Neuron (in vitro differentiated cells): Measurements from ENCODE around the gene ARMC3.

Experiments used
- H2AFZ ChIP-seq: one replicate; pipeline ENCODE4 v1.6.1; 2013; ENCODE audit warnings: low read depth, mild to moderate bottlenecking, inconsistent platforms, low read length, moderate library complexity
- H3K27me3 ChIP-seq: one replicate; pipeline ENCODE4 v1.6.1; 2013; ENCODE audit warnings: low read length; ENCODE audit not compliant: insufficient read depth
- H3K36me3 ChIP-seq: one replicate; pipeline ENCODE4 v1.6.1; 2013; ENCODE audit warnings: low read length; ENCODE audit not compliant: insufficient read depth
- H3K4me1 ChIP-seq: one replicate; pipeline ENCODE4 v1.6.1; 2013; ENCODE audit warnings: low read length; ENCODE audit not compliant: insufficient read depth
- H3K4me3 ChIP-seq: 2 replicates; pipeline ENCODE4 v1.5.1; 2013; ENCODE audit warnings: mild to moderate bottlenecking, low read length, moderate library complexity
- H3K9me3 ChIP-seq: one replicate; pipeline ENCODE4 v1.6.1; 2013; ENCODE audit warnings: low read length

Gene ARMC3

DNA sequence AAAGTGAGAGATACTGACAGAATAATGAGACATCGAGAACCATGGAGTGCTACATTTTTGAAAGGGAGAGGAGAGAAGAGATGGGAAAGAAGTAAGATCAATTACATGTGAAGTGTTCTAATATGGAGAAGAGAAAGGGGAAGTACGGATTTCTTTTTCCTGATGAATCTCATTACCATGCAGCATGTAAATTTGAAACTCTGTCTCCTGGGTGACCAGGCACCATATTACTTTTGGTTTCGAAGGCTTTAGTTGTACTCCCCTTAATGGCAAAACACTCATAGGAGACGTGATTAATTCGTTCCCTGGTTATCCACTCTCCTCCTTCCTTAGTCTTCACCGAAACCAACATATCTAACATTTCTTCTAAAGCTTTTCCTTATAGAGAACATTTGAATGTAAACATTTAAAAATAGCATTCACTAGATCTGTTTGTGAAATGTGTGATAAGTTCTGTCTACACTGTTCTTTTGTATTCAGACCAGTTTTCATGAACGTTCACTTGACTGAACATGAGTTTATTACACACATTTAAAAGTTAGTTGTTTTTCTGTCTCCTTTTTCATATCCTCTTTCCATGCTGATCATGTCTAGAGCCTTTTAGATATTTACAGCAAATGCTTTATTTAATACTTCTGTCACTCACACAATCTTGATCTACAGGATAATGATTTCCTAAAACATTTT lies 87.3 kb downstream of the ARMC3 start:
- H3K27me3 ChIP-seq: no peaks in the 10 kb centered on the region

DNA sequence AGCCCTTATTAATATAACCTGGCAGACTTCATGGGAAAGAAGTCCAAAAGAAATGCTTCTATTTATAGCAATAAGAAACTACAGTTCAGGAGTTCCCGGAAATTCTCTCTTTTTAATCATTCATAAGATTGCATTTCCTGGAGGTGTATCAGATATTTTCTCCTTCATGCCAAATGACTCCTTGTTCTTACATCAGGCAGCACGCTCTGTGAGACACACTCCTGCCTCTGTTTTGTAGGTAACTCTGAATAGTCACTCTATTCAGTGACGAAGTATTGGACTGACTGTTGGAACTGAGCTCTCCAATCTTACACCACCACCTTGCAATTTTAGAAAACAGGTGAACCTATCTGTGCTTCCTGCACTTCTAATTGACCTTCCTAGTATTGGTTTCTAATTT lies 88.8 kb downstream of the ARMC3 start:
- Histone ChIP-seq H3K36me3 (no peaks in the 10 kb centered on the region), H2AFZ (no peak overlapping the region), H3K4me1 (no peaks in the 10 kb centered on the region), H3K27me3 (no peaks in the 10 kb centered on the region), H3K4me3 (no peak overlapping the region), H3K9me3 (no peaks in the 10 kb centered on the region)

More for the DNA sequence above, 87.3 kb downstream of the ARMC3 start:
- Histone ChIP-seq H3K36me3 (no peaks in the 10 kb centered on the region), H3K4me3 (no peak overlapping the region), H2AFZ (no peak overlapping the region), H3K9me3 (no peaks in the 10 kb centered on the region), H3K4me1 (no peaks in the 10 kb centered on the region)

DNA sequence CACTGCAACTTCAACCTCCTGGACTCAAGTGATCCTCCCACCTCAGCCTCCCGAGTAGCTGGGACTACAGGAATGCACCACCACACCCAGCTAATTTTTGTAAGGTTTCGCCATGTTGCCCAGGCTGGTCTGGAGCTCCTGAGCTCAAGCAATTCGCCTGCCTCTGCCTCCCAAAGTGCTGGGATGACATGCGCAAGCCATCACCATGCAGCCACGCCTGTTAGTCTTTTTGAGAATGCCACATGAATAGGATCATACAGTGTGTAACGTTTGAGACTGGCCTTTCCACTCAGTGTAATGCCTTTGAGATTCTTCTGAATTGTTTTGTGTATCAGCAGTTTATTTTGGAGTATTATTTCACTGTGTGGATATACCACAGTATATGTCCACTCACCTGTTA lies 91.8 kb downstream of the ARMC3 start:
- Histone ChIP-seq H3K4me1 (no peaks in the 10 kb centered on the region), H3K9me3 (no peaks in the 10 kb centered on the region), H3K36me3 (no peaks in the 10 kb centered on the region), H2AFZ (no peak overlapping the region), H3K27me3 (no peaks in the 10 kb centered on the region), H3K4me3 (no peak overlapping the region)

DNA sequence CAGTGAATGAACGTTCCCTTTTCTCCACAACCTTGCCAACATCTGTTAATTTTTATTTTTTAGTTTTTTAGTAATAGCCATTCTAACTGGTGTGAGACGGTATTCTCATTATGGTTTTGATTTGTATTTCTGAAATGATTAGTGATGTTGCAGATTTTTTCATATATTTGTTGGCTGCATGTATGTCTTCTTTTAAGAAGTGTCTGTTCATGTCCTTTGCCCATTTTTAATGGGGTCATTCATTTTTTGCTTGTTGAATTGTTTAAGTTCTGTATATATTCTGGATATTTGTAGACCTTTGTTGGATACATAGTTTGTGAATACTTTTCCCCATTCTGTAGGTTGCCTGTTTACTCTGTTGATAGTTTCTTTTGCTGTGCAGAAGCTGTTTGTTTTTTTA lies 93.6 kb downstream of the ARMC3 start:
- no peak overlapping the region for H2AFZ ChIP-seq
- H3K36me3 ChIP-seq: no peaks in the 10 kb centered on the region
- no peak overlapping the region for H3K4me3 ChIP-seq
- no peaks in the 10 kb centered on the region for H3K27me3 ChIP-seq
- H3K9me3 ChIP-seq: no peaks in the 10 kb centered on the region
- H3K4me1 ChIP-seq: no peaks in the 10 kb centered on the region

DNA sequence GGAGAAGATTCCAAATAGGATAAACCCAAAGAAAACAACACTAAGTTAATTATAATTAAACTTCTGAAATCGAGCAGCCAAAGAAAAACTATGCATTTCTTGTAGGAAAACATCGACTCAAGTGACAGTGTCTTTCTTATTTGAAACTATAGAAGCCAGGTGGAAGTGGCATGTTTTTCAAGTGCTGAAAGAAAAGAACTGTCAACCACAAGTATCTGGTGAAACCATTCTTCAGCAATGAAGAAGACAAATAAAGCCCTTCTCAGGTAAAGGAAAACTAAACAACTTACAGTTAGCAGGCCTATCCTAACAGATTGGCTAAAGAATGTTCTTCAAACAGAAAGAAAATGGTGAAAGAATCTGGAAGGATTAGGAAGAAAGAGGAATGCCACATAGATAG lies 96.1 kb downstream of the ARMC3 start:
- Histone ChIP-seq H3K27me3 (no peaks in the 10 kb centered on the region), H3K36me3 (no peaks in the 10 kb centered on the region), H3K4me1 (no peaks in the 10 kb centered on the region), H3K4me3 (no peak overlapping the region), H2AFZ (no peak overlapping the region), H3K9me3 (no peaks in the 10 kb centered on the region)

DNA sequence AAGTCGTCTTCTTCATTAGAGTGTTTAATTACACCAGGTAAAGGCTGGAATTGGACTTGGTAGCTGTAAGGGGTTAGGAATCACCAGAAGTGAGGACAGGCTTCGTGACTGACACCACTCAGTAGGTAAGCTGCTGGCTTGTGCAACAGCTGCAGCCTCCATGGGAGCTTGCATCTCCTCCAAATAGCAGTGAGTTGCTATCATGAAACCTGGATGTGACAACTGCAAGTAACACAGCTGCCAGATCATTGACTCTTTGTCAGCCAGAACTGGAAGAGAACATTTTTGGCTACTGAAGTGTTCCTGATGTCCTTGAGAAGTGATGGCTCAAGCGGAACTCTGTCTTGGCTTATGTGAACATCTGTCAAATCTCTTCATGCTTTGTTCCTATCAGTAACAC lies 103.5 kb downstream of the ARMC3 start:
- Histone ChIP-seq H3K36me3 (no peaks in the 10 kb centered on the region), H3K4me3 (no peak overlapping the region), H3K27me3 (no peaks in the 10 kb centered on the region), H3K9me3 (no peaks in the 10 kb centered on the region), H3K4me1 (peaks cover 3% of the 10 kb centered on the region), H2AFZ (no peak overlapping the region)

DNA sequence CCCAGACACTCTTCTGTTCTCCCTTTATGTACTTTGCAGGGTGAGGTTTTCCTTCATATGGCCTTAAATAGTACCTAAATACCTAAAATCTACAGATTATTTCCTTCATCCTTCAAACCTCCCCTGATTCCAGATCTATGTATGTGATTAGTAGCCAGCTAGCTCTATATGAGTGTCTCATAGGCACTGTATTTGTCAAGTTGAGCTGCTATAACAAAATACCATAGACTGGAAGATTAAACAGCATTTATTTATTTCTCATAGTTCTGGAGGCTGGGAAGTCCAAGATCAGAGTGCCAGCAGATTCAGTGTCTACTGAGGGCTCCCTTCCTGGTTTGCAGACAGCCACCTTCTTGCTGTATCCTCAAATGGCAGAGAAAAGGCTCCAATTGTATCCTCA lies 106.9 kb downstream of the ARMC3 start:
- H2AFZ ChIP-seq: no peak overlapping the region
- no peaks in the 10 kb centered on the region for H3K27me3 ChIP-seq
- no peak overlapping the region for H3K4me3 ChIP-seq
- H3K36me3 ChIP-seq: no peaks in the 10 kb centered on the region
- peaks cover 9% of the 10 kb centered on the region for H3K4me1 ChIP-seq
- H3K9me3 ChIP-seq: no peaks in the 10 kb centered on the region

DNA sequence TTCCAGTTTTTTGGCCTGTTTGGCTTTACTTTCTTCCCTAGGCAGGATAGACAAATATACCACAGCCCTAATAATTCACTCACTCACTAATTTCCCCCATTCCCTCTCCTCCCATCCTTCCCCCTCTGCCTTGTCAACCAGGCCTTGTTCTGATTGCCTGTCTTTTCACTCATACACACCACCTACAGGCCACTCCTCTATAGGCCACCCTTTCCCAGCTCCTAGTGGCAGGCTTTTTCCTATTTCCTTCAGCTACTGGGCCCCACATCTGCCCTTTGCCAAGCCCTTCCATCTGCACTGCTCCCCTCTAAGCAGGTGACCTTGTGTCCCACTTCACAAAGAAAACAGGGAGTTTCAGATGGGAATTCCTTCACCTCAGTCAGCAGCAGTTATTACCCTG lies 107.7 kb downstream of the ARMC3 start:
- H3K36me3 ChIP-seq: no peaks in the 10 kb centered on the region
- H3K4me3 ChIP-seq: no peak overlapping the region
- H3K27me3 ChIP-seq: no peaks in the 10 kb centered on the region
- no peak overlapping the region for H2AFZ ChIP-seq
- H3K9me3 ChIP-seq: no peaks in the 10 kb centered on the region
- H3K4me1 ChIP-seq: peaks cover 9% of the 10 kb centered on the region

DNA sequence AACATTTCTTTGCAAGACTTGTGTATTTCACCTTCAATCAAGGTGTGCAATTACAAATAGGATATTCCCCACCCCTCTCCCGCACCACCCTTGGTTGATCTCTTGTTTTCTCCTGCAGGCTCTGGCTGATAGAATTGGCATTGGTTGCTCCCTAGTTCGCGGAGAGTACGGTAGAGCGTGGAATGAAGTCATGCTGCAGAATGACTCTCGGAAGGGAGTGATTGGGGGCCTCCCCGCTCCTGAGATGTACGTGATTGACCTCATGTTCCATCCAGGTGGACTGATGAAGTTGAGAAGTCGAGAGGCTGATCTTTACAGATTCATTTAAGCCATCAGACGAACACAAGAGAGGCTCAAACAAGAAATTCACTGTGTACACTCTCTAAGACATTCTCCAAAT lies 109.3 kb downstream of the ARMC3 start:
- Histone ChIP-seq H2AFZ (no peak overlapping the region), H3K4me1 (peaks cover 9% of the 10 kb centered on the region), H3K27me3 (no peaks in the 10 kb centered on the region), H3K9me3 (no peaks in the 10 kb centered on the region), H3K4me3 (no peak overlapping the region), H3K36me3 (no peaks in the 10 kb centered on the region)

DNA sequence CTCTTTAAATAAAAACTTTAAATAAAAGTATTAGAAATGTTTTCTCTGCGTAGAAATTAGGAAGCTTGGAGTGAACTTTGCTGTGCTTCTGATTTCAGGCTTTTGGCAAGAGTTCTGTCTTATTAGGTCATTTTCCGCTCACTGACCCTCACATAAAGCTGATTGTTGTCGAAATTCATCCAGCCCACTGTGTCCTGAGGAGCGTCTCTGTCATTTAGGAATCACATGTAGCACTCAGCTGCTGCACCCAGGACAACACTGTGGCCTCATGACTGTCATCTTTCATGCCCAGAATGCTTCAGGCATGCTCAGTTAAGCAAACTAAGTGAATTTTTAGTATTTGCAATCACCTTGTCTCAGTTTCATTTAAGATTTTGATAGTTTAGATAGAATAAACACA lies 109.7 kb downstream of the ARMC3 start:
- no peaks in the 10 kb centered on the region for H3K9me3 ChIP-seq
- H2AFZ ChIP-seq: no peak overlapping the region
- peaks cover 9% of the 10 kb centered on the region for H3K4me1 ChIP-seq
- H3K36me3 ChIP-seq: no peaks in the 10 kb centered on the region
- H3K27me3 ChIP-seq: no peaks in the 10 kb centered on the region
- H3K4me3 ChIP-seq: no peak overlapping the region

DNA sequence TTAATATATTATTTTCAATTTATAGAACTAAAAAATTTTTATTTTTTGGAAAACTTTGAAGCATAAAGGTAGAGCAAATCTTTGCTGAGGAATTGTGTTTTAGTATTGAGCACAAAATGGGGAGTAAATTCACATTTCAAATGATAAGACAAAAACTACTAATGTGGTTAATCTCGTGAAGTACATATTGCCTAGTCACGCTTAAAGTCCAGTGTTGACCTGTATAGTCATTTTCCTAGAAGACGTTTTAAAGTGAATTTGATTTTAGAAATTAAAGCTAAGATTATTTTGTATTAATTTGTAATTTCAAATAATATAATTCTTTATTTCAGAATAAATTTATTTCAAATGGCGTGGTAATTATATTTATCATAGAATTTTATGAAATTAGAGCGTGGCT lies 110.3 kb downstream of the ARMC3 start:
- no peak overlapping the region for H3K4me3 ChIP-seq
- H3K9me3 ChIP-seq: no peaks in the 10 kb centered on the region
- no peak overlapping the region for H2AFZ ChIP-seq
- H3K4me1 ChIP-seq: peaks cover 9% of the 10 kb centered on the region
- H3K36me3 ChIP-seq: no peaks in the 10 kb centered on the region
- H3K27me3 ChIP-seq: no peaks in the 10 kb centered on the region

DNA sequence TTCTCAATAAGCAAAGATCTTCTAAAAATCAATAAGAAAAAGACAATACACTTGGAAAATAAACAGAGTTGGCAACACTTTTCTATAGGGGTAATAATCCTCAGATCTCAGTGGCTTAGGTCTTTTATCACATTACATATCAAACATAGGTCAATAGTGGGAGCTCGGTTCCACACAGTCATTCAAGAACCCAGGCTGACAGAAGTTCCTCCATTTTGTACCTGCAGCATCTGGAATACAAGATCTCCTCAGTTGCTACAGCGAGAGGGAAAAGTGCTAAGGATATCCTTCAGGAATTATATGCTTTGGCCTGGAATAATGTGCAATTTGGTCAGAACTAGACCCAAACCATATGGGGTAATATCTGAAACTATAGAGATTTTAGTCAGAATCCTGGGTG lies 112.1 kb downstream of the ARMC3 start:
- Histone ChIP-seq H3K27me3 (no peaks in the 10 kb centered on the region), H3K36me3 (no peaks in the 10 kb centered on the region), H3K4me1 (peaks cover 9% of the 10 kb centered on the region), H3K9me3 (no peaks in the 10 kb centered on the region), H2AFZ (no peak overlapping the region), H3K4me3 (no peak overlapping the region)

DNA sequence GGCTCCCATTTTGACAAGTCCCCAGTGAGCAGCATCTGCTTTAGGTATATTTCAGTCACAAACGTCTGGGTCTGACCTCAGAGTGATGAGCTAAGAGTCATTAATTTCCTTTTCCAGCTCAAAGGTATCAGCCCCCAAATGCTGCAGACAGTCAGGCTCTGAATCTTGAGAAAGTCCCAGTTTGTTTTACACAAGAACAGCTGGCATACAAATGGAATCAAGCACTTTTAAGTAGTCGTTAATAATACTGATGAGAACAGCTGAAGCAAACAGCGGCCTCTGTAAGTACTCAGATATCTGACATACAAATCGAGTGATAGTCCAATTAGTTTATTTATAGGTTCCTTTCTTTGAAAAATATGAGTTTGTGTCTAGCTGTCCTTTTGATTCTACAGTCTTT lies 118.2 kb downstream of the ARMC3 start:
- Histone ChIP-seq H3K4me1 (no peaks in the 10 kb centered on the region), H3K27me3 (no peaks in the 10 kb centered on the region), H3K9me3 (no peaks in the 10 kb centered on the region), H3K4me3 (no peak overlapping the region), H3K36me3 (no peaks in the 10 kb centered on the region), H2AFZ (no peak overlapping the region)
